ENCODE data around the gene MGA. TPM values are rescaled to one million over a fixed set of nuclear protein-coding genes. Genes with fewer than 3 reads are reported as not detected.

MGA gene
- total RNA-seq, 3 donors from 2014 or later: 37.8 to 70.2 (median 65.9) TPM

DNA sequence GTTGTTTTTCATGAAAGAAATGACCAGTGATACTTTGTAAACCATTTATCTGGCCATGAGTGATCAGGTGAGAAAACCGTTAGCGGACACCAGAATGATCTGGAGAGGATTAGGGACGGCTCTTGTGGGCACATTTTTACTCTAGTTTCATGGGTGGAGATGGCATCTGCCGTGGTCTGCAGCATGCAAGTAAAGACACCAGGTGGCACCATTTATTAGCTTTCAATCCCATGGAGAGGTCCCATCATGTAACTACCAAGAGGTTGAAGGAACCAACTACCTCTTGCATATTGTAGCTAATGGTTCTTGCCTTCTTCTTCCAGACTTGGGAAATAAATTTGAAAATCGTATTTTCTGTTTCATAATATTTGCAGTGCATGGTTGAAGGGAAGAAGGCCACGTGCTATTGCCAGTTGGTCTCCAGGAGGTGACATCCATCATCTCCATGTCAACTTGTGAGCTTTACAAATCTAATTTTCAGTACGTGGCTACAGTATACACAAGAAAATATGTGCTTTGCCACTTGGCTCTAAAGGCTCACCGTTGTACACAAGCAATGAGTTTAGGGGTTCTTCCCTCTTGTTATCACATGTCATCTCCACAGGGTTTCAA is 112.6 kb downstream of the MGA start:
- Histone ChIP-seq H3K4me1 (peaks cover 5 to 11% of the 10 kb centered on the region in 2 donors), H3K27ac (peak overlapping the region in 1 of 2 donors; percentile 89), H3K36me3 (no peaks in the 10 kb centered on the region), H3K9me3 (no peaks in the 10 kb centered on the region), H3K27me3 (no peaks in the 10 kb centered on the region), H3K4me3 (no peak overlapping the region)
- intact Hi-C loops (cut with DNase I; ENCODE audit: low total_unique reads): loop anchor here (5.0 kb wide), 2 partner anchors 44 to 129 kb away; no protein-coding TSS in a partner anchor
- DNase-seq (ENCODE audit: low spot score in 2 of 2): peak in 1 of 2 donors; percentile 57
- peak in 1 of 3 donors; percentile 47 for TF ChIP-seq POLR2AphosphoS5 (IDR thresholded peaks at IDR 0.05)
- TF ChIP-seq, protein P1, sequence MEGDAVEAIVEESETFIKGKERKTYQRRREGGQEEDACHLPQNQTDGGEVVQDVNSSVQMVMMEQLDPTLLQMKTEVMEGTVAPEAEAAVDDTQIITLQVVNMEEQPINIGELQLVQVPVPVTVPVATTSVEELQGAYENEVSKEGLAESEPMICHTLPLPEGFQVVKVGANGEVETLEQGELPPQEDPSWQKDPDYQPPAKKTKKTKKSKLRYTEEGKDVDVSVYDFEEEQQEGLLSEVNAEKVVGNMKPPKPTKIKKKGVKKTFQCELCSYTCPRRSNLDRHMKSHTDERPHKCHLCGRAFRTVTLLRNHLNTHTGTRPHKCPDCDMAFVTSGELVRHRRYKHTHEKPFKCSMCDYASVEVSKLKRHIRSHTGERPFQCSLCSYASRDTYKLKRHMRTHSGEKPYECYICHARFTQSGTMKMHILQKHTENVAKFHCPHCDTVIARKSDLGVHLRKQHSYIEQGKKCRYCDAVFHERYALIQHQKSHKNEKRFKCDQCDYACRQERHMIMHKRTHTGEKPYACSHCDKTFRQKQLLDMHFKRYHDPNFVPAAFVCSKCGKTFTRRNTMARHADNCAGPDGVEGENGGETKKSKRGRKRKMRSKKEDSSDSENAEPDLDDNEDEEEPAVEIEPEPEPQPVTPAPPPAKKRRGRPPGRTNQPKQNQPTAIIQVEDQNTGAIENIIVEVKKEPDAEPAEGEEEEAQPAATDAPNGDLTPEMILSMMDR (IDR thresholded peaks at IDR 0.05): peak; percentile 48 to 84 (median 67)
- no peak for TF ChIP-seq POLR2A (IDR thresholded peaks at IDR 0.05)

- no peak for TF ChIP-seq POLR2AphosphoS5 (IDR thresholded peaks at IDR 0.05)
- TF ChIP-seq, protein P1 (IDR thresholded peaks at IDR 0.05): no peak
- Histone ChIP-seq H3K4me3 (peak overlapping the region in 2 of 3 donors; percentile 74 to 88), H3K27me3 (no peaks in the 10 kb centered on the region), H3K9me3 (no peaks in the 10 kb centered on the region), H3K36me3 (no peaks in the 10 kb centered on the region), H3K4me1 (peaks cover 5 to 11% of the 10 kb centered on the region in 2 donors), H3K27ac (peak overlapping the region; percentile 89 to 93)
- intact Hi-C loops (cut with DNase I; ENCODE audit: low total_unique reads): loop anchor here (5.0 kb wide), 2 partner anchors 44 to 129 kb away; no protein-coding TSS in a partner anchor
- no peak for DNase-seq (ENCODE audit: low spot score in 2 of 2)
Observed at GRCh38 chr15:41773332-41773728, 113.1 kb downstream of the MGA start.

DNA sequence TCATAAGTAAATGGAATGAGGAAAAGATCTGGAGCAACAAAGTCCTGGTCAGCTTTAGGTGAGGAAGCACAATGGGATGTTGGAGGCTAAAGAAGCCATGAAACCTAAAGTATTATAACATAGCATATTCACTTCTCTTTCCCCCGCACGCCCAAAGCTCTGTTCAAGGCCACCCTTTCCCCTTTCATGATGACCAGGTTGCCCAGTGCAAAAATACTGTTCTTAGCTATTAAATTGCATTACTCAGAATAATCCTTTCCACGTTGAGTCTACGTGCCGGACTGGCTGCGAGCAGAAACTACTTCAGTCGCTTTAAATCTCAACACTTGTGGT is 113.5 kb downstream of the MGA start:
- intact Hi-C loops (cut with DNase I; ENCODE audit: low total_unique reads): loop anchor here (5.0 kb wide), 2 partner anchors 44 to 129 kb away; no protein-coding TSS in a partner anchor
- TF ChIP-seq, protein P1 (IDR thresholded peaks at IDR 0.05): no peak
- TF ChIP-seq POLR2A (IDR thresholded peaks at IDR 0.05) (no peak), POLR2AphosphoS5 (IDR thresholded peaks at IDR 0.05) (no peak)
- Histone ChIP-seq H3K27ac (peak overlapping the region; percentile 89 to 93), H3K36me3 (no peaks in the 10 kb centered on the region), H3K27me3 (no peaks in the 10 kb centered on the region), H3K9me3 (no peaks in the 10 kb centered on the region), H3K4me1 (peaks cover 5 to 11% of the 10 kb centered on the region in 2 donors), H3K4me3 (peak overlapping the region; percentile 74 to 93 (median 88))
- DNase-seq (ENCODE audit: low spot score in 2 of 2): no peak

- Histone ChIP-seq H3K4me3 (peak within 1 kb of the TSS; percentile 74 to 93 (median 88)), H3K36me3 (no peaks in the 10 kb centered on the region), H3K9me3 (no peaks in the 10 kb centered on the region), H3K27ac (peak within 1 kb of the TSS; percentile 89 to 93), H3K27me3 (no peaks in the 10 kb centered on the region), H3K4me1 (peaks cover 5 to 11% of the 10 kb centered on the region in 2 donors)
- TF ChIP-seq, protein P1 (IDR thresholded peaks at IDR 0.05): peak; percentile 20 to 44 (median 40)
- TF ChIP-seq POLR2A (IDR thresholded peaks at IDR 0.05) (no peak), POLR2AphosphoS5 (IDR thresholded peaks at IDR 0.05) (peak; percentile 83 to 90 (median 88))
- DNase-seq (ENCODE audit: low spot score in 2 of 2): peak; percentile 96
- intact Hi-C loops (cut with DNase I; ENCODE audit: low total_unique reads): loop anchor here (5.0 kb wide), 2 partner anchors 43 to 128 kb away; no protein-coding TSS in a partner anchor
Observed at GRCh38 chr15:41774062-41774881, 114.1 kb downstream of the MGA start, which contains the start of gene MAPKBP1. Gene MAPKBP1, plus strand, starts transcription at chr15:41774484. Its CDS starts 792 bp downstream, at chr15:41775276.

Data from breast epithelium (tissue), 4 donors.